GM18499 (cell line): ENCODE results near the gene SLC12A4.

Experiments used
- ATAC-seq: cut with Tn5 transposase; IDR thresholded peaks from one replicate; pipeline ENCODE4 v1.9.1; 2021; ENCODE audit warnings: moderate number of reproducible peaks; ENCODE audit not compliant: insufficient read depth, unreplicated experiment

The SLC12A4 gene

DNA sequence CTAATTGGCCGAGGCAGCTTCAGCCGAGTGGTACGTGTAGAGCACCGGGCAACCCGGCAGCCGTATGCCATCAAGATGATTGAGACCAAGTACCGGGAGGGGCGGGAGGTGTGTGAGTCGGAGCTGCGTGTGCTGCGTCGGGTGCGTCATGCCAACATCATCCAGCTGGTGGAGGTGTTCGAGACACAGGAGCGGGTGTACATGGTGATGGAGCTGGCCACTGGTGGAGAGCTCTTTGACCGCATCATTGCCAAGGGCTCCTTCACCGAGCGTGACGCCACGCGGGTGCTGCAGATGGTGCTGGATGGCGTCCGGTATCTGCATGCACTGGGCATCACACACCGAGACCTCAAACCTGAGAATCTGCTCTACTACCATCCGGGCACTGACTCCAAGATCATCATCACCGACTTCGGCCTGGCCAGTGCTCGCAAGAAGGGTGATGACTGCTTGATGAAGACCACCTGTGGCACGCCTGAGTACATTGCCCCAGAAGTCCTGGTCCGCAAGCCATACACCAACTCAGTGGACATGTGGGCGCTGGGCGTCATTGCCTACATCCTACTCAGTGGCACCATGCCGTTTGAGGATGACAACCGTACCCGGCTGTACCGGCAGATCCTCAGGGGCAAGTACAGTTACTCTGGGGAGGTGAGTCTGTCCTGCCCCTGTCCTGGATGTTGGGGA lies 59.2 kb downstream of the SLC12A4 start:
- no peak for ATAC-seq

DNA sequence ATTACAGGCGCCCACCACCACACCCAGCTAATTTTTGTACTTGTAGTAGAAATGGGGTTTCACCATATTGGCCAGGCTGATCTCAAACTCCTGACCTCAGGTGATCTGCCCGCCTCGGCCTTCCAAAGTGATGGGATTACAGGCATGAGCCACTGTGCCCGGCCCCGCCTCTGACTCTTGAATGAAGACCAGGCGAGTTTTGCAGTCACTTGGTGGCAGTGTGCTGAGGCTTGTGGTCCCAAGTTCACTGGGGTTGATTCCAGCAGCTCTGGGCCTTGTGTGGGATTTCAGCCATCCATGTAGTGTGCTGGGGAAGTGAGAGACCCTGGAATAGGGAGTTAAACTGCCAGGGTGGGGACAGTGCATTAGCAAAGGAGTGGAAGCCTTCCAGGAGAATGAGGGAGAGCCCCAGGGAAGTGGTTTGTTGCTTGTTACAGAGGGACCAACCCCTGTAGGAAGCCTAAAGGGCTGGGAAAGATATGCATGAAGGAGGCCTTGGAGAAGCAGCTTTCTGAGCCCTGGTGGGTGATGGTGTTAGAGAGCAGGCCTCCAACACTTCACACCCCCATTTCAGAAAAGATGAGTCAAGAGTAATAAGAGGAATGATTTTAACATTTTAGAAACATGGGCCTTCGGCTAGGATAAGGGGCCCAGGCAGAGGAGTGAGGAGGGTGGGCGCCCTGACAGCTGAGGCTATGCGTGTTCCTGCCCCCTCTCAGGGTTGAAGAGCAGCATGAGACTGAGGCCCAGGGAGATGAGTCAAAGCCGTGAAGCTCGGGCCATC lies 60.8 kb downstream of the SLC12A4 start:
- ATAC-seq: no peak

DNA sequence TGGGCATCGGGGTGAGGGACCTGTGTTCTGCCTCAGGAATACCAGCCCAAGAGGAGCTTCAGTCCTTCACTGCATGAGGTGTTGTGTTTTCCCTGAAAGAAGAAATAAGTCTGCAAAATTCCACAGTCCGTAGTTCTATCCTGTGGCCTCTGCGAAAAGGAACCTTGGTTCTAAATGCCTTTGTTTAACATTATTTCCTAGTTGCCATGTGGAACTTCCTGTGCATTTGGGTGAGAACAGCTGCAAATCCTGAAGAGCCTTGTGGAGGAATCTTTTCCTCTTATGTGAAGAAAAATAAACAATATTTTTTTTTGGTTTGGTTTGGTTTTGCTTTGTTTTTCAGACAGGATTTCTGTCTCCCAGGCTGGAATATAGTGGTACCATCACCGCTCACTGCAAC lies 65.6 kb downstream of the SLC12A4 start:
- ATAC-seq: no peak

DNA sequence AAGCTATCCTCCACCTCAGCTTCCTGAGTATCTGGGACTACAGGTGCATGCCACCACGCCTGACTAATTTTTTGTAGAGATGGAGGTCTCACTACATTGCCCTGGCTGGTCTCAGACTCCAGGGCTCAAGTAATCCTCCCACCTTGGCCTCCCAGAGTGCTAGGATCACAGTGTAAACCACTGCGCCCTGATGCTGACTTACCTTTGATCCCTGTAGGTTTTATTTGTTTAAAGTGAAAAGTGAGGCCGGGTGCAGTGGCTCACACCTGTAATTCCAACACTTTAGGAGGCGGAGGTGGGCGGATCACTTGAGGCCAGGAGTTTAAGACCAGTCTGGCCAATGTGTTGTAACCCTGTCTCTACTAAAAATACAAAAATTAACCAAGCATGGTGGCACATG lies 66.7 kb downstream of the SLC12A4 start:
- no peak for ATAC-seq

DNA sequence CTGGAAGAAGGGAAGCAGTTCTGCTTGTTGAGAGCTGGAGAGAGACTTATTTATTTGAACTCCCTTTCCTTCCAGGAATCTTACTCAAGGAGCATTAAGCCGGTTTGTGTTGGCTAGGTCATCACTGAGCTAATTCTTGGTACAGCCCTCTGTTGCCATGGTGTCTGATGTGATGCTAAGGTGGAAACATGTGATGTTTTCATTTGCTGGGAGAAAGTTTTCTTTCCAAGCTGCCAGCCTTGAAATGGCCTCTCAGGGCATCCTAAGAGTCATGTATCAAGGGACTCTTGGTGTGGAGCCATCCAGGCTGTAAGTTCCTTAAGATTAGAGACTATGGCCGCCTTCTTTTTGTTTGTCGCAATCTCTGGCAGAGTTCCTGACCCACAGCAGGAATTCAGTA lies 71.2 kb downstream of the SLC12A4 start:
- no peak for ATAC-seq

DNA sequence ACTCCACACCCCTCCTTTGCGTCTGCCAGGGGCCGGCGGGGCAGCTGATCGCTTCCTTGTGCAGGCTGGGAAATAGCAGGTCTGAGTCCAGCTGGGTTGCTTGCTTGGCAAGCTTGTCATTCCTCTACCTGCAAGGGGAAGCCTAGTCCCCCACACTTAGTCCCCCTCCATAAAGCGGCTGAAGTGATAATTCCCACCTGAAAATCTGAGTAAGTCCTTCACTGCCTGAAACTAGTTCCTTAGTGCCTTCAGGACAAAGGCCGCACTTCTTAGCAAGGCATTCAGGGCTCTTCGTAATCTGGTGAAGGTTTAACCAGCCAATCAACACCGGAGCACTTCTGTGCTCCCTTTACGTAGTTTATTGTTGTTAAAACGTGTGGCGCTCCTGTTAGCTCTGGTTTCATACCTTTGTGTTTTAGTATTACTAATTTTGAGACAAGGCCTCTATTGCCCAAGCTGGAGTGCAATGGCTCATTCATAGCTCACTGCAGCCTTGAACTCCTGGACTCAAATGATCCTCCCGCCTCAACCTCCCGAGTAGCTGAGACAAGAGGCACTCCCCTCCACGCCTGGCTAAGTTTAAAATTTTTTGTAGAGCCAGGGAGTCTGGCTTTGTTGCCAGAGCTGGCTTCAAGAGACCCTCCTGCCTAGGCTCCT lies 74.6 kb downstream of the SLC12A4 start:
- ATAC-seq: no peak
